HepG2 (cell line): ENCODE measurements around the gene GMPPA. TPM values are rescaled to one million over a fixed set of nuclear protein-coding genes. Genes with fewer than 3 reads are reported as not detected.

Experiments used
- ATAC-seq: fragments of 200-7000 bp; cut with Tn5 transposase; 3 replicates; pipeline ENCODE4 v1.9.1; 2020; ENCODE audit warnings: mild to moderate bottlenecking, moderate library complexity
- BruUV-seq: library from RNA; stranded (reverse); fragments of 400-500 nt; replicated peaks from 2 replicates; lab custom pipeline; 2021; lab: Mats Ljungman, UMichigan
- CTCF ChIA-PET: fragments of 300-600 bp; formaldehyde crosslinking; extraction: SDS; loops from one replicate; lab custom pipeline; 2021; ENCODE audit warnings: low total read pairs, inconsistent platforms, low intra/inter-chr PET ratio; lab: Yijun Ruan, JAX
- POLR2A ChIA-PET: fragments of 350-600 bp; sonication (Branson Sonifier 250); formaldehyde crosslinking; loops from one replicate; lab custom pipeline; 2020; ENCODE audit warnings: antibody characterized with exemption, inconsistent platforms; lab: Yijun Ruan, JAX
- DNase-seq: peaks from one replicate; pipeline ENCODE4 v3.0.0-alpha.2; 2015; ENCODE audit warnings: low spot score
- FAIRE-seq: peaks from 3 replicates; lab custom pipeline; 2011; peaks lifted over from hg19 to GRCh38; lab: Jason Lieb, UNC
- H2AFZ ChIP-seq: one replicate; pipeline ENCODE4 v1.6.1; 2011; ENCODE audit warnings: low read length, inconsistent platforms
- H3K27ac ChIP-seq: fragments of 300-600 bp; 3 replicates; pipeline ENCODE4 v1.8.0; 2011; ENCODE audit warnings: mixed run types, mild to moderate bottlenecking, mixed read lengths, low read length, inconsistent platforms; ENCODE audit not compliant: insufficient read depth; ENCODE audit errors: extremely low read length
- H3K27me3 ChIP-seq, 2 experiments: fragments of 200-600 bp in 1 of 2; 2 replicates in 1 of 2; 3 replicates in 1 of 2; pipeline versions ENCODE4 v1.6.0 to v1.8.0; 2011; ENCODE audit warnings: low read length in 2 of 2, mild to moderate bottlenecking in 2 of 2, moderate library complexity in 2 of 2, inconsistent platforms in 1 of 2; ENCODE audit not compliant: insufficient read depth in 2 of 2, control insufficient read depth in 1 of 2
- H3K36me3 ChIP-seq, 2 experiments: fragments of 200-600 bp in 1 of 2; replicated peaks in 1 of 2; 2 replicates in 1 of 2; 3 replicates in 1 of 2; pipeline versions ENCODE4 v1.5.1 to v1.8.0; 2011; ENCODE audit warnings: low read length in 2 of 2, inconsistent platforms in 1 of 2; ENCODE audit not compliant: insufficient read depth in 2 of 2, control insufficient read depth in 1 of 2
- H3K4me1 ChIP-seq: 2 replicates; pipeline ENCODE4 v1.5.1; 2012; ENCODE audit warnings: low read length, inconsistent platforms; ENCODE audit not compliant: insufficient read depth
- H3K4me2 ChIP-seq: 2 replicates; pipeline ENCODE4 v1.6.0; 2011; ENCODE audit warnings: low read depth, low read length, inconsistent platforms
- H3K4me3 ChIP-seq, 3 experiments: fragments of 200-600 bp in 1 of 3; sonication (generic), shearing (Covaris generic) in 1 of 3; replicated peaks in 1 of 3; 2 replicates each; pipeline ENCODE4 v1.5.1; 2011 to 2016; ENCODE audit warnings: low read length in 3 of 3, inconsistent platforms in 2 of 3, low read depth in 2 of 3, mild to moderate bottlenecking in 2 of 3, control low read depth in 1 of 3, mixed read lengths in 1 of 3; ENCODE audit not compliant: insufficient read depth in 1 of 3
- H3K79me2 ChIP-seq: one replicate; pipeline ENCODE4 v1.6.1; 2011; ENCODE audit warnings: low read length, inconsistent platforms; ENCODE audit not compliant: insufficient read depth
- H3K9ac ChIP-seq: 2 replicates; pipeline ENCODE4 v1.6.0; 2011; ENCODE audit warnings: mild to moderate bottlenecking, low read depth, low read length, inconsistent platforms; ENCODE audit not compliant: insufficient read depth
- H3K9me3 ChIP-seq: 2 replicates; pipeline ENCODE4 v1.5.1; 2012; ENCODE audit warnings: mild to moderate bottlenecking, low read length
- H4K20me1 ChIP-seq: 2 replicates; pipeline ENCODE4 v1.6.0; 2011; ENCODE audit warnings: inconsistent platforms, mild to moderate bottlenecking, low read length, moderate library complexity; ENCODE audit not compliant: insufficient read depth
- ATF1 ChIP-seq: IDR thresholded peaks from 2 replicates; pipeline ENCODE4 v1.6.1; 2016; ENCODE audit warnings: mild to moderate bottlenecking, control low read depth
- ATF7-NPFF ChIP-seq: sonication (generic); formaldehyde crosslinking; IDR thresholded peaks from 2 replicates; pipeline ENCODE4 v1.8.1; 2023; ENCODE audit warnings: mild to moderate bottlenecking, low read depth, missing genetic modification reagents, moderate library complexity
- CREB1 ChIP-seq, 2 experiments: fragments of 450-650 bp in 1 of 2; IDR thresholded peaks; 2 replicates each; pipeline ENCODE4 v1.6.1; 2016 to 2017; ENCODE audit warnings: control low read depth in 1 of 2, mild to moderate bottlenecking in 1 of 2, missing compliant biosample characterization in 1 of 2, missing genetic modification characterization in 1 of 2
- EED ChIP-seq: sonication (generic); formaldehyde crosslinking; IDR thresholded peaks from 2 replicates; pipeline ENCODE4 v1.5.0; 2020; ENCODE audit warnings: mild to moderate bottlenecking, missing genetic modification reagents
- FOSL1 ChIP-seq: sonication (generic); formaldehyde crosslinking; IDR thresholded peaks from 2 replicates; pipeline ENCODE4 v1.9.0; 2021; ENCODE audit warnings: missing genetic modification reagents, borderline replicate concordance
- FOXA3 ChIP-seq: IDR thresholded peaks from 2 replicates; pipeline ENCODE4 v1.6.1; 2016; ENCODE audit warnings: missing genetic modification reagents, missing compliant biosample characterization
- HNRNPK ChIP-seq: fragments of 200-400 bp; formaldehyde crosslinking; IDR thresholded peaks from 2 replicates; pipeline ENCODE4 v1.6.1; 2018; ENCODE audit warnings: low read length, low read depth, moderate library complexity, mild to moderate bottlenecking; ENCODE audit not compliant: poor library complexity, severe bottlenecking
- MAFF ChIP-seq: IDR thresholded peaks from 2 replicates; pipeline ENCODE4 v1.6.1; 2011; ENCODE audit warnings: low read depth, low read length, improper control_type of control experiment
- NRL ChIP-seq: sonication (generic); formaldehyde crosslinking; IDR thresholded peaks from 2 replicates; pipeline ENCODE4 v1.5.0; 2020; ENCODE audit warnings: missing genetic modification reagents, mild to moderate bottlenecking, moderate library complexity, borderline replicate concordance
- PRPF4 ChIP-seq: fragments of 200-400 bp; formaldehyde crosslinking; IDR thresholded peaks from 2 replicates; pipeline ENCODE4 v1.6.1; 2016; ENCODE audit warnings: low read length, low read depth; ENCODE audit not compliant: poor library complexity, severe bottlenecking
- SNAPC2 ChIP-seq: sonication (generic); formaldehyde crosslinking; IDR thresholded peaks from 2 replicates; pipeline ENCODE4 v1.8.1; 2022; ENCODE audit warnings: mild to moderate bottlenecking, missing genetic modification reagents
- TBP ChIP-seq: sonication (generic); formaldehyde crosslinking; IDR thresholded peaks from 2 replicates; pipeline ENCODE4 v1.5.0; 2020; ENCODE audit warnings: missing genetic modification reagents
- ZNF614 ChIP-seq: IDR thresholded peaks from 2 replicates; pipeline ENCODE4 v1.6.1; 2018; ENCODE audit warnings: missing biosample characterization, missing genetic modification reagents, inconsistent platforms, borderline replicate concordance
- ZNF891 ChIP-seq: sonication (generic); formaldehyde crosslinking; IDR thresholded peaks from 2 replicates; pipeline ENCODE4 v1.5.0; 2020; ENCODE audit warnings: mild to moderate bottlenecking, missing genetic modification reagents
- WGBS: methylation state at CpG from one replicate; pipeline ENCODE4 v1.1.6; 2017; ENCODE audit warnings: low lambda C conversion rate; 5-methylcytosine and 5-hydroxymethylcytosine counted together
- in situ Hi-C: cut with HindIII; loops from 2 replicates; pipeline ENCODE4 v1.10.0; 2017; ENCODE audit warnings: low pct_unique_long_range_greater_than_20kb; ENCODE audit not compliant: extremely low pct_ligation_motif_present
- intact Hi-C: fragments of 100-400 bp; cut with micrococcal nuclease; formaldehyde crosslinking; loops from one replicate; pipeline ENCODE4 v1.10.0; 2022; ENCODE audit not compliant: unreplicated experiment
- polyA plus RNA-seq, 8 experiments: library from polyadenylated mRNA; depleted of rRNA in 3 of 8; stranded (reverse) in 7 of 8; unstranded in 1 of 8; fragments of >200 nt; fragmentation: Illumina TruSeq in 4 of 8; extraction: Trizol in 4 of 8; gene quantifications; 2 replicates each; pipeline versions ENCODE4 v1.2.1 to v1.2.3, GENCODE V29; 2011 to 2016; ENCODE audit warnings: low read depth in 4 of 8, missing spikeins in 1 of 8, mixed read lengths in 1 of 8; ENCODE audit not compliant: insufficient read depth in 1 of 8
- total RNA-seq, 5 experiments: library from RNA; depleted of rRNA; stranded (reverse); fragments of >200 nt; fragmentation: Illumina TruSeq; extraction: Trizol; gene quantifications; 2 replicates each; pipeline ENCODE4 v1.2.3, GENCODE V29; 2016; ENCODE audit warnings: low read depth in 1 of 5
- TF ChIP-seq, protein P1 (sequence below), 2 experiments: sonication (generic) in 1 of 2; formaldehyde crosslinking in 1 of 2; IDR thresholded peaks; 2 replicates each; pipeline versions ENCODE4 v1.4.0 to v1.6.1; 2016 to 2020; ENCODE audit warnings: borderline replicate concordance in 1 of 2, low read depth in 1 of 2, mild to moderate bottlenecking in 1 of 2, missing genetic modification reagents in 1 of 2
- TF ChIP-seq, protein P2 (sequence below): sonication (generic); formaldehyde crosslinking; IDR thresholded peaks from 2 replicates; pipeline ENCODE4 v1.8.0; 2022; ENCODE audit warnings: missing genetic modification reagents, low read depth, mild to moderate bottlenecking, borderline replicate concordance

Gene GMPPA
- total and polyA plus RNA-seq, 2 of the 13 experiments (the other 11 are each of a cell fraction or from before 2014, with no cell fraction given): 81.1 to 106 TPM

DNA sequence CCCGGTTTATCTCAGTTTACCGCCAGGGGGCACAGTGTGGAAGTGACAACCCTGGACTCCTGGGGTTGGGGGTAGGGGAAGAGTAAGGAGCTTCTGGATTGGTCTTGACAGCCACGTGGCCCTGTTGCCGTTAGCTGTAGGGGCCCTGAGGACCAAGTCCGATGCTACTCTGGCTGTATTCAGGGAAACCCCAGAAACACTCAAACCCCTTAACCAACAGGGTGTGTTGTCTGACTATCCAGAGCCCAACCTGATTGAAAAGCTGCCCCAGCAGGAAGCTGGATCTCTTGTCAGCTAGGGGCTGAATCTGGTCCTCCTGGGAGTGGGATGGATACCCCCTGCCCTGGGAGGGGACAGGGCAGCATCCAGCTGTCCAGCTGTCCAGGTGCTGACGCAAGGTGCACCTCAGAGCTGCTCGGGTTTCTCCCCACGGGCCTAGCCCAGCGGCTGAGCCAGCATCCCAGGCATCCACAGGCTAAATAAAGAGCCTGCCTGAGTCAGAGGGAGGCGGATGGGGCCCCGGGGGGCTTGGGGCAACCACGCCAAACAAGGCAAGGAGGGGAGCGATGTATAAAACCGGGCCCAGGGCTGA is 3.1 kb upstream of the GMPPA start (continued):
- TF ChIP-seq ATF1 (no peak), EED (CRISPR knock-in tag) (0 out of 2 replicates have a peak, but pooled peaks have one; percentile 24), TBP (CRISPR knock-in tag) (no peak), FOXA3 (0 out of 2 replicates have a peak, but pooled peaks have one; percentile 18), ZNF614 (CRISPR knock-in tag) (peak; percentile 54; the same call in 1 of the 2 replicates), CREB1 (IDR thresholded peaks at IDR 0.05) (no peak), CREB1 (CRISPR knock-in tag; IDR thresholded peaks at IDR 0.05) (no peak), PRPF4 (no peak)

DNA sequence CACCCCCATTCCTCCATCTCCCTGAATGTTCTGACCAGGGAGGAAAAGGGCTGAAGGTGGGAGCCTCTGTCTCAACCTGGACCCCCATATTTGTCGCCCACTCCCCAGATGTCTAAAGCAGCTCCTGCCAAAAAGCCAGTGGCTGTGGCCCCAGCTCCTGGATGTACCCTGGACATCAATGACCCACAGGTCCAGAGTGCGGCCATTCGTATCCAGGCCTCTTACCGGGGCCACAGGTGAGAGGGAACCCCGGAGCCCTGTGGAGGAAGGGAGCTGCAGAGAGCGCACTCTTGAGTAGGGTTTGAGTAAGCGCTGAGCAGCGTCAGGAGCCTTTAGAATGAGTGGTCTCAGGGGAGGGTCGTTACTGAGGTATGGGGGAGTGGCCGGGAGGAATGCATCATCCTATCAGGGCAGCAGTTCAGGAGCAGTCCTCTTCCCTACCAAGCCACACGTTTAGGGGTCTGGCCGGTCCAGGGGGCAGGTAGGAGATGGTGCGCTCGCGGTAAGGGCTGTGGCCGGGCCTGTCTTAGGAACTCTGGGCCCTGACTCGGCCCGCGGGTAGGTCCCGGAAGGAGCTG is 2.4 kb upstream of the GMPPA start:
- no peak overlapping the region; a peak in 1 of 6 replicates for H3K4me3 ChIP-seq
- H3K79me2 ChIP-seq: peaks cover 12% of the 10 kb centered on the region
- H3K36me3 ChIP-seq: no peaks in the 10 kb centered on the region
- no peak overlapping the region for H3K9ac ChIP-seq
- FAIRE-seq: no peak
- H3K4me2 ChIP-seq: peak overlapping the region; percentile 97; the same call in 1 of the 2 replicates
- H3K27me3 ChIP-seq: peaks cover 19 to 62% of the 10 kb centered on the region in 2 experiments; a peak in 4 of 5 replicates
- BruUV-seq: no TSS peak
- no peak overlapping the region for H3K27ac ChIP-seq
- peaks cover 51% of the 10 kb centered on the region for H3K4me1 ChIP-seq
- in situ Hi-C loops: no loop called here
- intact Hi-C loops: loop anchor here (5.0 kb wide), 2 partner anchors 101 to 109 kb away; partner anchors contain the start of genes DNPEP and STK11IP
- H3K9me3 ChIP-seq: no peaks in the 10 kb centered on the region
- DNase-seq: no peak
- POLR2A ChIA-PET: interaction anchor here (1.0 to 3.0 kb wide), 2 partner anchors 32 to 33 kb away, joined by 3 to 21 read pairs; no protein-coding TSS in a partner anchor
- no peak overlapping the region for H2AFZ ChIP-seq
- WGBS: 47% methylated on average over 11 of the region's 20 CpGs
- ATAC-seq: no peak
- no peaks in the 10 kb centered on the region for H4K20me1 ChIP-seq
- CTCF ChIA-PET: interaction anchor here (1.7 to 4.5 kb wide), 3 partner anchors 14 to 34 kb away, joined by 7 to 53 read pairs (median 26); no protein-coding TSS in a partner anchor
- TF ChIP-seq, protein P1, sequence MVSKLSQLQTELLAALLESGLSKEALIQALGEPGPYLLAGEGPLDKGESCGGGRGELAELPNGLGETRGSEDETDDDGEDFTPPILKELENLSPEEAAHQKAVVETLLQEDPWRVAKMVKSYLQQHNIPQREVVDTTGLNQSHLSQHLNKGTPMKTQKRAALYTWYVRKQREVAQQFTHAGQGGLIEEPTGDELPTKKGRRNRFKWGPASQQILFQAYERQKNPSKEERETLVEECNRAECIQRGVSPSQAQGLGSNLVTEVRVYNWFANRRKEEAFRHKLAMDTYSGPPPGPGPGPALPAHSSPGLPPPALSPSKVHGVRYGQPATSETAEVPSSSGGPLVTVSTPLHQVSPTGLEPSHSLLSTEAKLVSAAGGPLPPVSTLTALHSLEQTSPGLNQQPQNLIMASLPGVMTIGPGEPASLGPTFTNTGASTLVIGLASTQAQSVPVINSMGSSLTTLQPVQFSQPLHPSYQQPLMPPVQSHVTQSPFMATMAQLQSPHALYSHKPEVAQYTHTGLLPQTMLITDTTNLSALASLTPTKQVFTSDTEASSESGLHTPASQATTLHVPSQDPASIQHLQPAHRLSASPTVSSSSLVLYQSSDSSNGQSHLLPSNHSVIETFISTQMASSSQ (IDR thresholded peaks at IDR 0.05; ENCODE audit: low read depth): no peak
- TF ChIP-seq, protein P1 (CRISPR knock-in tag; IDR thresholded peaks at IDR 0.05; ENCODE audit: borderline replicate concordance): no peak
- TF ChIP-seq MAFF: no peak
- TF ChIP-seq ZNF891 (CRISPR knock-in tag): 0 out of 2 replicates have a peak, but pooled peaks have one; percentile 48
- TF ChIP-seq SNAPC2 (CRISPR knock-in tag): no peak
- no peak for TF ChIP-seq ATF7-NPFF (CRISPR knock-in tag)
- TF ChIP-seq NRL: 0 out of 2 replicates have a peak, but pooled peaks have one; percentile 22
- TF ChIP-seq HNRNPK: no peak
- TF ChIP-seq, protein P2, sequence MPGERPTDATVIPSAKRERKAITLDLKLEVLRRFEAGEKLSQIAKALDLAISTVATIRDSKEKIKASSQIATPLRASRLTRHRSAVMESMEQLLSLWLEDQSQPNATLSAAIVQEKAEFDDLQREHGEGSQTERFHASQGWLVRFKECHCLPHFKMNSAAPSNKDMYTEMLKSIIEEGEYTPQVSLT: no peak
- no peak for TF ChIP-seq FOSL1 (CRISPR knock-in tag)
